ENCODE results near the gene RNF181.
"Not testable (repeated sequence)": the region's sequence is repeated elsewhere in the genome, so short reads cannot be mapped to it uniquely, and the experiment has no call there.

The RNF181 gene

DNA sequence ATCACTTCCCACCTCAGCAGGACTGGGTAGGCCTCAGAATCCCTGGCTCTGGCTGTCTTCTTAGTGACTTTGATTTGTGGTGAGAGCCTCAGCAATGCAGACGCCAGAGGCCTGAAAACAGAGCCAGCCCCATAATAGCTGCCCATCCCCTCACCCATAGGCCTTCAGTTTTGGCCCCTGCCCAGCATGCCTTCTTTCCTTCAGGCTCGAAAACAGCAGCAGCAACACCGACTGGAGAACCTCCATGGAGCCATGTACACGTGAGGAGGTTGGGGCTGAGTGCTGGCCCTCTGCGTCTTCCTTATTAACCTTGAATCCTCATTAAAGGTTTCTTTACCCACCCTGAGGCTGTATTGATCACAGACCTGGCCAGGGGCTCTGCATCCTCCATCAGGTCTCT is 1.7 kb downstream of the RNF181 start:
- no peak for DNase-seq

DNA sequence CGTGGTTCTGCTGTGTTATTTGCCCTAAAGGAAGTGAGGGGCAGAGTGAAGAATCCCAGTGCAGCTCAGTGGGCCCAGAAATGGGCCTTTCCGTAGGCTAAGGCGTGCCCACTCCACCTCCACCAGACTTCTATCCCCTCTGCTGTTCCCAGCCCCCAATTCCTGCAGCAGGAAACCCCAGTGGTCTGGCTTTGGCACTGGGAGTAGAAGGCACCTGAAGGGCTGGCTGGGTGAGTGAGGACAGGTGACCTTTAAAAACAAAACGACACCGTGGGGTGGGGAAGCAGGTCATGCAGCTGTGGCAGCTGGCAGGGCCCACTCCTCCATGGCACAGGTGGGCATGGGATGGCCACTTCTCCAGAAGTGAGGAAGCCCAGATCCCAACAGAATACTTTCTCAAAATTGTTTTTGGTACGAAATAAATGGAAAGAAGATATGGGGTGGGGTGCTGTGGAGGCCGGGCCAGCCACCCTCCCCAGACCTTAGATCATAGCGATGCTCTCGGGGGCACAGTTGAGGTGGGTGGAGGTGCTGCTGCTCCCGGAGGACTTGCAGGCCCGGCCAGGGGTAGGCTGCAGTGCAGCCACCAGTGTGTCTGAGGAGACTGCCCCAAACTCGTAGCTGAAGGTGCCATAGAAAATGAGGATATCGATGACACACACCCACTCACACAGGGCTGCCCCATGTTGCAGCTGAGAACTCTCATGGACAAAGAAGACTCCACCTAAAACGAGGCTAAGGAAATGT is 3.2 kb downstream of the RNF181 start:
- no peak for DNase-seq

- no peak for DNase-seq
Measured at GRCh38 chr2:85599468-85600234, 4.1 kb downstream of the RNF181 start.

- no peak for DNase-seq
Measured at GRCh38 chr2:85600235-85600575, 4.7 kb downstream of the RNF181 start.

DNA sequence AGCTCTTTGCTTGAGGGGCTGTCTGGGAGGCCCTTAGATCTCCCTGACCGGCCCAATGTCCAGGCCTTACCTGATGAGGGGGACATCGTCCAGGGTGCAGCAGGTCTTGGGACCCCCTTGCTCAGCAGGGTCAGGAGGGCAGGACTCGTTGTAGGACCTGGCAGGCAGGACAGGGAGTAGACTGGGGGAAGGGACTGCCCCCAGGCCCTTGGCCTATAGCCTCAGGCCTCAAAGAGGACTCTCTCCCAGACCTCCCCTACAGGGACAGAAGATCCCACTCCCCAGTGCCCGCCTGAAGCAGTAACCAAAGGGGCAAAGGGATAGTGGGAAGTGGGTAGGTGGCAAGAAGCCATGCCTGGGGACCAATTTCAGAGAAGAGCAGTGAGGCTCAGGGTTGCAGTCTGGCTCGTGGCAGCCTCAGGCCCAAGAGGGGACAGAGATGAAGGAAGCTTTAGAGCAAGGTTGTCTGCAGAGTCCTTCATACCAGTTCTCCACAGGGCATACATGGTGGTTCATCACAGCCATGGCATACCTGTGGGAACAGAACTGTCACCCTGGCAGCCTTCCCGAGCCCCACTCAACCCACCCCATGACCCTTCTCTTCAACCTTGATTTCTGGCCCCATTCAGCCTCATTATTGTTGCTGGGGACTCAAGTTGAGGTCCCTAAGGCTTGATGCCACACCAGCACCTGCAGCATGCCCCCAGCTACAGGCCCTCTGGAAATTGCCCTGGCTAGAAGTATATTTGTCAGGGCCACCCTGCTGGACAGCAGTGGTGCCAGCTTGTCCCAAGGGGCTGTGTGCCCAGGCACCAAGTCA is 5.6 kb downstream of the RNF181 start:
- DNase-seq: no peak

DNA sequence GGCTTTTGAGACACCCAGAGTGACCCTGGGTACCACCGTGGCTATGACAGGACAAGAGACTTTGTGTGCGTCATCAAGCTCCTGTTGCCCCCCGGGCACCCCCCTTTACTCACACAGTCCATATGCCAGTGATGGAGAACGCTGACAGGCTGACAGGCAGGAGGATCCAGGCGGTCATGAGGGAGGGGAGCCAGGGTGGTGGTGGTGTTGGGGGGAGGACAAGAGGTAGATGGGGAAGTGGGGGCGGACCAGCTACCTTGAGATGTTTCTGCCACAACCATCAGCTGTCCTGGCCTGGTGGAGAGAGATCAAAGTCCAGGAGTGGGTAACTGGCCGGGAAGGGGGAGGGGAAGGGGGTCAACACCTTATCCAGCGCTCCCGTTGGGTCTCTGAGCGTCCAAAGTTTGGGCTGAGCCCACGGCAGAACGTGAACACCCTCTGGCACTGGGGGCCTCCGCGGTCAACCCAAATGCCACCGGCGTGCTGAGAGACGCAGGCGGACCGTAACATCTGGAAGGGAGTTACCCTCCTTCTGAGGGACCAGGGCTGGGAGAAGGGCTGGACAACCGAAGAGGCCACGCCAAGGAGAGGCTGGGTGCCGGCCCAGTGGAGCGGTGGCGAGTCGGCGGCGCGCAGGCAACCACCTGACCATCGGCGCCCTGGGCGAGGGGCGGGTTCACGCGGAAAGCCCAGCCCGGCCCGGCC is 6.4 kb downstream of the RNF181 start:
- no peak for DNase-seq

DNA sequence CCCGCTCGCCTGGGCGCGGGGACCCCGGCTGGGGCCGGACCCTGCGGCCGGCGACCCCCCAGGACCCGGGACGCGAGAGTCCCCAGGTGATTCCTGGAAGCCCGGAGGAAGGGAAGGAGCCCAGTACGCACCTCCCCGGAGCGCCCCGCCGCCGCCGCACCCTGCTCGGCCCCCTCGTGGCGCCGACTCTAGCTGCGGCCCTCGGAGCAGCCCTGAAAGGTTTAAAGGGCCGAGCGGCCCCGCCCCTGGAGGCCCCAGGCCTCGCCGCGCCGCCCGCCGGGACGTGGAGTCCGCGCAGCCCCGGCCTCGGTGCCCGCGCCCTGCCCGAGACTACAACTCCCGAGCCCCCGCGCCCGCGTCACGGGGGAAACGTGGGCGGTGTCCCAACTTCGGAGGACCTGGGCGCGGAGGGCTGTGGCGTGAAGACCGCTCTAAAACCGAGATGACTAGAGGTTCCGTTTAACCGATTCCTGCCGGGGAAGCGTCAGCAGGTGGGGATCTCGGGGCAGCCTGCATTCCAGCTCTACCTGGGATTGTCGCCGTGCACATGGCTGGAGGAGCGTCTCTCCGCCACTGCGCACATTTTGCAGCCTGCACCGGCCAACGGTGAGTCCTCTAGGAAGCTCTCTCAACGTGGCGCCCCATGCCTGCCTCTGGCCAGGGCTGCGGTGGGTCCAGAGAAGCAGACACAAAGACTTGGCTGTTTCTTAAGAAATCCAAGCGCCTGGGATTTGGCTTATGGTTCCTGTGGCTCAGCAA is 7.1 kb downstream of the RNF181 start, which contains the start of gene TMEM150A:
Gene TMEM150A, minus strand, starts transcription at position 223 of the 759 bp plus-strand sequence. CDS start 750 bp downstream, outside the sequence.
- peak; percentile 36 for DNase-seq

DNA sequence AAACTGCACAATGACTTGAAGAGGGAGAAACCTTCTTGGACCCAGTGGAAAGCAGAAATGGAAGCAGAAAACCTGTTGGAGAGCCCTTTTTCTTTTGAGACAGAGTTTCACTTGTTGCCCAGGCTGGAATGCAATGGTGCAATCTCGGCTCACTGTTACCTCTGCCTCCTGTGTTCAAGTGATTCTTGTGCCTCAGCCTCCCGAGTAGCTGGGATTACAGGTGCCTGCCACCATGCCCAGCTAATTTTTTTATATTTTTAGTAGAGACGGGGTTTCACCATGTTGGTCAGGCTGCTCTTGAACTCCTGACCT is 8.5 kb downstream of the RNF181 start:
- DNase-seq: not testable (repeated sequence)

DNA sequence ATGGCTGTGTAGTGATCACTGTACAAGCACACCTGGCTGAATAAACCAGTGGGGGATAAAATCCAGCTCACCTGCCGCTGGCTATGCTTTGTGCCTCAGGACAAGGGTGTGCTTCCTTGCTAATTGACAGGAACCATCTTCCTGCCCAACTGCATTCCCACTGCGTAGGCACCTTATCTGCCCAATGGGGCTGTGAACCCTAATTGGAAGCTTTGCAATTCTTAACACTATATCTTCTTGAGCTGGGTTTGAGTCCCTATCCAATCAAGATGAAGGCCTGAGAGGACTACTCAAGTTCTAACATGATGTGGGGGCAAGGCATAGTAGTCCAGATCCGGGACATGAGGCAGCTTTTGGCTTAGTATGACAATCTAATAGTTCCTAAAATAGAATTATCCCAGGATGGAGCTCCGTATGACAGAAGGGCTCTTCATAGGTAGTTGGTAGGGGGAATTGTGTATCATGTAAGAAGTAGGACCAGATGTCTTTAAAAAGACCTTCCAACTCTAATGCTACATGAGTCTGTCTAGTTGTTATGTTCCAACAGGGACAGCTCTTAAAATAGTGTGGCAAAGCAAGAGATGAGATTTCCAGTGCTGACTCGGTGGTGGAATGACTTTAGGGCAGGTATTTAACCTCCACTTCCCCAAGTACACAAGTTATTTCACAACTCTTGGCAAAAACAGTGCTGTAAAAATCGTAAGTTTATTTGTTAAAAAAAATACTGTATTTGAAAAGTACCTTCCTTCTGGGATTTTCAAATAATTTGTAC is 9.2 kb downstream of the RNF181 start:
- DNase-seq: no peak

GRCh38 chr2:85605406-85606115 is 10.0 kb downstream of the RNF181 start:
- DNase-seq: no peak

DNA sequence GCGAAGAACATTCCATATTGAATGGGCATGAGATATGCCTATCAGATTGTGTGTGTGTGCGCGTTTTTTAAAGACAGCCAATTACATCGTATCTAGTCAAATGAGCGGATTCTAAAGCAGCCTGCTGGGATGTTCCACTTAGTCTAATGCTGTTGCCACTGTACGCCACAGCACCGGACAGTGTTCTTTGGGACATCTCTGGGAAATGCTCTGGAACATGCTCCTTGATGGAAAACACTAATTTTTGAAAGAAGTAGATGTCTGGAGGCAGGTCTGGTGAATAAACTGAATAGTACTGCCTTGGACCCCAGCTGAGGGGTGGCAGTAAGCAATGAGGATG is 10.5 kb downstream of the RNF181 start:
- no peak for DNase-seq

DNA sequence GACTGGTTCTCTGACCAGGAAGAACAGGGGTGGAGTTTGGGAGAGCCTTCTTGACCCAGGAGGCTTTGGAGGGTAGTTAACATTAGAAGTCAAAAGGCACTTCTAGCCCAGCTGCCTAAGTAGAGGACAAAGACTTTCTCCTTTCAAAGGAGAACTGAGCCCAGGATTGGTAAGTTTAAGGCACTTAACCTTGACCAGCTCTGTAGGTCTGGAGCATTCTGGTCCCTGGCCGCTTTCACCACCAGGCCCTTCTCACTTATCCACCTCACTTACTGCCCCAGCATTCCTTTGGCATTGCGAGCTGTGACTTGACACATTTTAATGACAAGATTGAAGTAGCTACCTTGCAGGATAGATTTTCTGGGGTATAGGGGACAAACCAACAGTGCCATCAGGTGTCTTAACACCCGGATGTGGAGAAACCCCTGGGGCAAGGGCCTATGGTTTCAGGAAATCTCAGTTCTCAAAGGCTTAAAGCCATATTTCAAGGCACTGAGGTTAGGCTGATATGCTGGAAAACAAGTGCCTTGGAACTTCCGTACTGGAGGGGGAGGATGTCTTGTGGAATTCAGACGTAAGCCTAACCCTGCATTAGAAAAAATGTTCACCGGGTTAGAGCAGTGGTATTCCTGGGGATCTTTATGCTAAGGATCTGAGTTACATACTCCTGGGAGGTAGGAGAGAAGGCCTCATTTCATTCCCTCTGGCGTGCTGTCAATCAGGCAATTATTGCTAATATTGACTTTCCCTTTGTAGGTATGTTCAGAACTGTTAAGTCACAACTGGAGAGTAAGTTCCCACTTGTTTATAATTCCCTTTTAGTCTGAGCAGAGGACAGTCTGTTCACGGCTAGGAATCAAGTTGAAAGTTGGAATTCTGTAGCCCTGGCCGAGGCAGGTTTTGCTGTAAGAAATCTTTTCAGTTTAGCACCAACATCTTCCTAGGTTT is 12.0 kb downstream of the RNF181 start:
- DNase-seq: no peak

- DNase-seq: no peak
Measured at GRCh38 chr2:85611217-85611704, 15.7 kb downstream of the RNF181 start.

DNA sequence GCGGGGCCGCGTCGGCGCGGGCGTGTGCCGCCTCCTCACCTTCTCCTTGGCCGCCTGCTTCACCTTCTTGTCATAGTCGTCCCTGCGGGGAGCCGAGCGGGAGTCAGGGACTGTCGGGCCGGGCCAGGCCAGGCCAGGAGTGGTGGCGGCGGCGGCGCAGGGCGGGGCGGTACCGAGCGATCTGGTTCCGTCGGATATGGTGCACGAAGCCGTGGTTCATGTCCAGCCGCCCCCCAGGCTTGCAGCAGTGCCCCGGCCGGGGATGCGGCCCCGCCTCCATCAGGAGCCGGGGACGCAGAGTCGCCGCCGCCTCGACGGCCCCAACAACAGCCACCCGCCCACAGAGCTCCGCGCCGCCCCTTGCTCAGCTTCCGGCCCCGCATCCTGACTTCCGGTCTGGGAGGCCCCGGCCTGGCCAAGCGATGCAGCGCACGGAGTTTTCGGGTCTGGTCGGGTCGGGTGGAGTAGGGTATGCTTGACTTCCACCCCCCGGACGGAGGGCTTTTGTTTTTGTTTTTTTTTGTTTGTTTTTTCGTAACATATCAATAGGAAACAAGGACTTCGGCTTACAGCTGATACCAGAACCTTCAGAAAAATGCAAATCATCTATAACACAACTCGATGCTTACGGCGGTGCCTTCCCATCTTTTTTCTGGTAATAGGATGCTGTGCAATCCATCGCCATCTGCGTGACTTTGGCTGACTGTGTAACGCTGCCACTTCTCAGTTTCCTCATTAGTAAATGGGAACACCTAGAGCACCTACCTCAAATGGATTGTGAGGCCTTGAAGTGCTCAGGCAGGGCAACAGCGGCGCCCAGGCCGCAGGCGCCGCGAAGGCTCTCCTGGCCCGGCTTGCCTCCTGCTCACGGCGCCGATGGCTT is 16.4 kb downstream of the RNF181 start, which contains the start of gene C2orf68:
Gene C2orf68, minus strand, starts transcription at position 362 of the 883 bp plus-strand sequence. Its CDS starts 82 bp downstream, at position 280.
- DNase-seq: peak; percentile 63

GRCh38 chr2:85613717-85614515 is 18.4 kb downstream of the RNF181 start:
- DNase-seq: no peak

- DNase-seq: not testable (repeated sequence)
Measured at GRCh38 chr2:85614757-85615156, 19.2 kb downstream of the RNF181 start.

DNA sequence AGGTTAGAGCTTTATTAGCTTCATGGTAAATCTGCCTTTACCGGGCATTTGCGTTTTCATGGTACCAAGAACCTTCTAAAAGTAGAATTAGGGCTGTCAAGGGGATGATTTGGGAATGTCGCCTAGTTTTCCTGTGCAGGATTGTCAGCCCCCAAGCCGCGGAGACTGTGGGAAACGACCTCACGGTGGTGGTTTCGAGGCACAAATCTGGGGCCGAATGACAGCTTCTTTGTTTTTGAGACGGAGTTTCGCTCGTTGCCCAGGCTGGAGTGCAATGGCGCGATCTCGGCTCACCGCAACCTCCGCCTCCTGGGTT is 19.8 kb downstream of the RNF181 start:
- DNase-seq: no peak

DNA sequence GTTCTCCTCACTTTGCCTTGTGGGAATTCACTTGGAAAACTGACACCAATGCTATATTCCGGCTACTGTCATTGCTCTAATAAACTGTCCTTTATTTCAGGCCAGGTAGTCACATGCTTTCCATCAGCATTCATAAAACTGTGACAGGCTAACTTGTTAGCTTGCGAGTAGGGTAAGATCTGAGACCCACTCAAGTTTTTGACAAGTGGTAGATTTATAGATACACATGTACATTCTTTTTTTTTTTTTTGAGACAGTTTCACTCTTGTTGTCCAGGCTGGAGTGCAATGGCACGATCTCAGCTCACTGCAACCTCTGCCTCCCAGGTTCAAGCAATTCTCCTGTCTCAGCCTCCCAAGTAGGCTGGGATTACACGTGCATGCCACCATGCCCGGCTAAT is 22.2 kb downstream of the RNF181 start:
- DNase-seq: not testable (repeated sequence)

Data from DMS 273 treated with DMSO at 0.1 percent for 48 hours (cell line).